GM12878 (cell line): ENCODE results near the gene TNFRSF8. TPM values are rescaled to one million over a fixed set of nuclear protein-coding genes. Genes with fewer than 3 reads are reported as not detected.

Experiments
- ATAC-seq: fragments of 200-7000 bp; cut with Tn5 transposase; 3 replicates; pipeline ENCODE4 v1.9.1; 2020; ENCODE audit warnings: mild to moderate bottlenecking, moderate library complexity
- BruUV-seq: library from RNA; stranded (reverse); fragments of 400-500 nt; replicated peaks from 2 replicates; lab custom pipeline; 2021; lab: Mats Ljungman, UMichigan
- CTCF ChIA-PET: fragments of 300-600 bp; sonication (Branson Sonifier 250); formaldehyde crosslinking; extraction: SDS; loops from one replicate; lab custom pipeline; 2021; ENCODE audit warnings: inconsistent platforms; lab: Yijun Ruan, JAX
- POLR2A ChIA-PET: fragments of 350-600 bp; formaldehyde crosslinking; extraction: SDS; loops from one replicate; lab custom pipeline; 2021; ENCODE audit warnings: inconsistent platforms; lab: Charles Lee
- RAD21 ChIA-PET: fragments of 300-600 bp; sonication (Branson Sonifier 250); formaldehyde crosslinking; loops from one replicate; lab custom pipeline; 2023; ENCODE audit warnings: antibody characterized with exemption; ENCODE audit not compliant: unreplicated experiment; lab: Charles Lee
- SMC1A ChIA-PET: fragments of 300-600 bp; sonication (Branson Sonifier 250); formaldehyde crosslinking; loops from one replicate; lab custom pipeline; 2023; ENCODE audit not compliant: unreplicated experiment, uncharacterized antibody; lab: Charles Lee
- DNase-seq: peaks from one replicate; pipeline ENCODE4 v3.0.0-alpha.2; 2011; ENCODE audit warnings: low read depth, low spot score
- FAIRE-seq: peaks from 3 replicates; lab custom pipeline; 2011; peaks lifted over from hg19 to GRCh38; lab: Jason Lieb, UNC
- H2AFZ ChIP-seq: 2 replicates; pipeline ENCODE4 v1.6.0; 2011; ENCODE audit warnings: low read depth, low read length, control low read depth; ENCODE audit not compliant: control insufficient read depth
- H3K27ac ChIP-seq: 2 replicates; pipeline ENCODE4 v1.5.1; 2011; ENCODE audit warnings: control low read depth; ENCODE audit not compliant: control insufficient read depth, insufficient read depth
- H3K27me3 ChIP-seq, 2 experiments: replicated peaks in 1 of 2; 2 replicates each; pipeline versions ENCODE4 v1.6.0 to v1.6.1; 2011; ENCODE audit warnings: low read length in 1 of 2; ENCODE audit not compliant: control insufficient read depth in 2 of 2, insufficient read depth in 2 of 2
- H3K36me3 ChIP-seq, 2 experiments: 2 replicates each; pipeline ENCODE4 v1.5.1; 2011; ENCODE audit warnings: low read length in 1 of 2; ENCODE audit not compliant: control insufficient read depth in 2 of 2, insufficient read depth in 2 of 2
- H3K4me1 ChIP-seq: 2 replicates; pipeline ENCODE4 v1.6.1; 2011; ENCODE audit warnings: mild to moderate bottlenecking, low read length, moderate library complexity, mixed read lengths; ENCODE audit not compliant: control insufficient read depth, insufficient read depth
- H3K4me2 ChIP-seq: 2 replicates; pipeline ENCODE4 v1.6.0; 2011; ENCODE audit warnings: control low read depth; ENCODE audit not compliant: control insufficient read depth, insufficient read depth
- H3K4me3 ChIP-seq: fragments of 200-600 bp; sonication (generic); 2 replicates; pipeline ENCODE4 v1.5.1; 2016
- H3K79me2 ChIP-seq: 2 replicates; pipeline ENCODE4 v1.6.0; 2011; ENCODE audit warnings: low read length; ENCODE audit not compliant: control insufficient read depth, insufficient read depth
- H3K9ac ChIP-seq: 2 replicates; pipeline ENCODE4 v1.8.0; 2011; ENCODE audit warnings: low read length, control low read depth, mixed read lengths; ENCODE audit not compliant: control insufficient read depth, insufficient read depth
- H3K9me3 ChIP-seq: replicated peaks from 3 replicates; pipeline ENCODE4 v1.5.1; 2011; ENCODE audit warnings: mild to moderate bottlenecking, low read length; ENCODE audit not compliant: control insufficient read depth, insufficient read depth
- H4K20me1 ChIP-seq: 2 replicates; pipeline ENCODE4 v1.6.0; 2011; ENCODE audit not compliant: control insufficient read depth, insufficient read depth
- BHLHE40 ChIP-seq, 2 experiments: fragments of 450-650 bp in 1 of 2; IDR thresholded peaks; 2 replicates each; pipeline ENCODE4 v1.6.1; 2011 to 2017; ENCODE audit warnings: low read depth in 2 of 2, borderline replicate concordance in 1 of 2, improper control_type of control experiment in 1 of 2, low read length in 1 of 2, mild to moderate bottlenecking in 1 of 2
- IKZF2 ChIP-seq, 2 experiments: fragments of 450-650 bp; IDR thresholded peaks; 2 replicates each; pipeline ENCODE4 v1.6.1; 2017; ENCODE audit warnings: mild to moderate bottlenecking in 2 of 2, moderate library complexity in 2 of 2
- NFIC ChIP-seq: IDR thresholded peaks from 2 replicates; pipeline ENCODE4 v1.6.1; 2012; ENCODE audit warnings: low read depth, mild to moderate bottlenecking, inconsistent platforms, low read length, moderate library complexity
- RELB ChIP-seq: fragments of 450-650 bp; IDR thresholded peaks from 2 replicates; pipeline ENCODE4 v1.6.1; 2017; ENCODE audit warnings: low read depth, mild to moderate bottlenecking, moderate library complexity
- TBL1XR1 ChIP-seq: IDR thresholded peaks from 2 replicates; pipeline ENCODE4 v1.6.1; 2012; ENCODE audit warnings: low read depth, low read length, improper control_type of control experiment
- ZNF217 ChIP-seq: fragments of 450-650 bp; IDR thresholded peaks from 2 replicates; pipeline ENCODE4 v1.6.1; 2017; ENCODE audit warnings: antibody characterized with exemption, mild to moderate bottlenecking
- ZNF622 ChIP-seq: fragments of 450-650 bp; IDR thresholded peaks from 2 replicates; pipeline ENCODE4 v1.6.1; 2017; ENCODE audit warnings: mild to moderate bottlenecking, inconsistent platforms
- WGBS: methylation state at CpG from one replicate; pipeline ENCODE4 v1.1.6; 2016; ENCODE audit warnings: low lambda C conversion rate; ENCODE audit not compliant: insufficient replicate concordance, insufficient coverage; ENCODE audit errors: missing lambda C conversion rate; 5-methylcytosine and 5-hydroxymethylcytosine counted together
- in situ Hi-C: fragments of 300-500 bp; cut with MboI; formaldehyde crosslinking; loops from 9 replicates; pipeline ENCODE4 v1.14.3; 2018; ENCODE audit warnings: mixed read lengths
- intact Hi-C: fragments of 100-400 bp; cut with micrococcal nuclease; formaldehyde crosslinking; loops from one replicate; pipeline ENCODE4 v1.14.2; 2022; ENCODE audit not compliant: unreplicated experiment
- polyA plus RNA-seq, 11 experiments: library from polyadenylated mRNA; depleted of rRNA in 4 of 11; unstranded in 6 of 11; stranded (reverse) in 5 of 11; fragments of >200 nt; fragmentation: Nextera tagmentation in 4 of 11; fragmentation: Illumina TruSeq in 1 of 11; extraction: Ambion mirVana in 4 of 11; extraction: Trizol in 1 of 11; gene quantifications; 1 replicate in 1 of 11; 2 replicates in 10 of 11; pipeline versions ENCODE4 v1.2.1 to v1.2.3, GENCODE V29; 2011 to 2016; ENCODE audit warnings: inconsistent platforms in 2 of 11, missing spikeins in 2 of 11, low read depth in 1 of 11
- total RNA-seq, 4 experiments: library from RNA; depleted of rRNA in 3 of 4; stranded (reverse); fragments of >200 nt in 3 of 4; fragmentation: Illumina TruSeq in 1 of 4; extraction: Trizol in 1 of 4; gene quantifications; 2 replicates each; pipeline versions ENCODE4 v1.2.1 to v1.2.3, GENCODE V29; 2013 to 2021
- TF ChIP-seq, protein P1 (sequence below): fragments of 150-350 bp; IDR thresholded peaks from 2 replicates; pipeline ENCODE4 v1.6.1; 2016; ENCODE audit warnings: low read depth, low read length

TNFRSF8 gene
- total and polyA plus RNA-seq, 10 of the 15 experiments (the other 5 are each of a cell fraction or from before 2014, with no cell fraction given), result 9.8 to 114 (median 58.8) TPM

DNA sequence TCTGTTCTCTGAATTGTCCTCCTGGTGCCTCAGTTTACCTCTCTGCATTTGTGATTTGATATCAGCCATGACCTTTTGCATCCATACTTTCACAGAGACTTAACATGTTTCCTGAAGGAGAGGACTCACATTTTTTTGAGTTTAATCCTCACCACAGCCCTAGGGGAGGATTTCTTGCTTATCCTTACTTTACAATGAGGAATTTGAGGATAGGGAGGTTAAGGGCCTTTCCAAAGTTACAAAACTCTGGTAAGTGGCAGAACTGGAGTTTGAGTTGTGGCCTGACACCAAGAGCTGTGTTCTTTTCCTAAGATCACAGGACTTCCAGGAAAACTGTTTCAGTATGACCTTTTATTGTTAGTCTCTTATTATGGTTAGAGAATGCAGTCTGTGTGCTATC lies 34.2 kb downstream of the TNFRSF8 start:
- Histone ChIP-seq H4K20me1 (no peaks in the 10 kb centered on the region), H3K27ac (no peak overlapping the region), H3K4me3 (no peak overlapping the region), H3K4me1 (no peaks in the 10 kb centered on the region), H2AFZ (no peak overlapping the region), H3K9ac (no peak overlapping the region), H3K9me3 (no peaks in the 10 kb centered on the region), H3K4me2 (no peak overlapping the region), H3K36me3 (peaks cover 21 to 22% of the 10 kb centered on the region in 2 experiments), H3K27me3 (no peaks in the 10 kb centered on the region), H3K79me2 (peaks cover 24% of the 10 kb centered on the region)
- BruUV-seq, result no TSS peak
- TF ChIP-seq TBL1XR1, result no peak
- TF ChIP-seq ZNF622, result no peak
- no peak for FAIRE-seq
- intact Hi-C loops, result no loop called here
- in situ Hi-C loops, result no loop called here
- RAD21 ChIA-PET, result no interaction called here
- POLR2A ChIA-PET, result interaction anchor here (0.6 to 2.1 kb wide), 3 partner anchors 9 to 70 kb away, joined by 4 to 5 read pairs (median 5); no protein-coding TSS in a partner anchor
- no peak for DNase-seq
- no peak for ATAC-seq
- CTCF ChIA-PET, result interaction anchor here (1.1 kb wide), 1 partner anchor 27 kb away, joined by 3 read pairs; no protein-coding TSS in a partner anchor
- SMC1A ChIA-PET, result interaction anchor here (0.7 to 1.1 kb wide), 3 partner anchors 32 to 187 kb away, joined by 3 to 4 read pairs (median 3); no protein-coding TSS in a partner anchor

- H4K20me1 ChIP-seq, result no peaks in the 10 kb centered on the region
- FAIRE-seq, result no peak
- H3K36me3 ChIP-seq, result peaks cover 17 to 24% of the 10 kb centered on the region in 2 experiments
- ChIA-PET RAD21 (no interaction called here), POLR2A (no interaction called here), CTCF (no interaction called here), SMC1A (no interaction called here)
- no peak overlapping the region for H3K9ac ChIP-seq
- DNase-seq, result no peak
- WGBS, result 52% methylated on average over 1 of the region's 1 CpG
- in situ Hi-C loops (no loop called here), intact Hi-C loops (no loop called here)
- no peaks in the 10 kb centered on the region for H3K9me3 ChIP-seq
- ATAC-seq, result no peak
- H3K27ac ChIP-seq, result no peak overlapping the region
- no peak overlapping the region for H2AFZ ChIP-seq
- no TSS peak for BruUV-seq
- H3K4me1 ChIP-seq, result no peaks in the 10 kb centered on the region
- H3K79me2 ChIP-seq, result peaks cover 16% of the 10 kb centered on the region
- no peak overlapping the region for H3K4me3 ChIP-seq
- H3K4me2 ChIP-seq, result no peak overlapping the region
- H3K27me3 ChIP-seq, result no peaks in the 10 kb centered on the region
- TF ChIP-seq BHLHE40 (IDR thresholded peaks at IDR 0.05; ENCODE audit: borderline replicate concordance in 1 of 2, low read depth in 2 of 2, low read length in 1 of 2) (no peak), IKZF2 (IDR thresholded peaks at IDR 0.05) (no peak), ZNF217 (no peak), RELB (no peak), NFIC (no peak)
- TF ChIP-seq, protein P1, sequence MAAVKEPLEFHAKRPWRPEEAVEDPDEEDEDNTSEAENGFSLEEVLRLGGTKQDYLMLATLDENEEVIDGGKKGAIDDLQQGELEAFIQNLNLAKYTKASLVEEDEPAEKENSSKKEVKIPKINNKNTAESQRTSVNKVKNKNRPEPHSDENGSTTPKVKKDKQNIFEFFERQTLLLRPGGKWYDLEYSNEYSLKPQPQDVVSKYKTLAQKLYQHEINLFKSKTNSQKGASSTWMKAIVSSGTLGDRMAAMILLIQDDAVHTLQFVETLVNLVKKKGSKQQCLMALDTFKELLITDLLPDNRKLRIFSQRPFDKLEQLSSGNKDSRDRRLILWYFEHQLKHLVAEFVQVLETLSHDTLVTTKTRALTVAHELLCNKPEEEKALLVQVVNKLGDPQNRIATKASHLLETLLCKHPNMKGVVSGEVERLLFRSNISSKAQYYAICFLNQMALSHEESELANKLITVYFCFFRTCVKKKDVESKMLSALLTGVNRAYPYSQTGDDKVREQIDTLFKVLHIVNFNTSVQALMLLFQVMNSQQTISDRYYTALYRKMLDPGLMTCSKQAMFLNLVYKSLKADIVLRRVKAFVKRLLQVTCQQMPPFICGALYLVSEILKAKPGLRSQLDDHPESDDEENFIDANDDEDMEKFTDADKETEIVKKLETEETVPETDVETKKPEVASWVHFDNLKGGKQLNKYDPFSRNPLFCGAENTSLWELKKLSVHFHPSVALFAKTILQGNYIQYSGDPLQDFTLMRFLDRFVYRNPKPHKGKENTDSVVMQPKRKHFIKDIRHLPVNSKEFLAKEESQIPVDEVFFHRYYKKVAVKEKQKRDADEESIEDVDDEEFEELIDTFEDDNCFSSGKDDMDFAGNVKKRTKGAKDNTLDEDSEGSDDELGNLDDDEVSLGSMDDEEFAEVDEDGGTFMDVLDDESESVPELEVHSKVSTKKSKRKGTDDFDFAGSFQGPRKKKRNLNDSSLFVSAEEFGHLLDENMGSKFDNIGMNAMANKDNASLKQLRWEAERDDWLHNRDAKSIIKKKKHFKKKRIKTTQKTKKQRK, result no peak
These were observed 35.7 kb downstream of the TNFRSF8 start for GRCh38 chr1:12098786-12099185.
